ENCODE measurements around the gene ZNF521.

The ZNF521 gene

GRCh38 chr18:25164848-25165811, 186.8 kb downstream of the ZNF521 start:
- no peak for DNase-seq

GRCh38 chr18:25164211-25164847, 187.6 kb downstream of the ZNF521 start:
- no peak for DNase-seq

- no peak for DNase-seq
Measured at GRCh38 chr18:25153426-25153825, 198.5 kb downstream of the ZNF521 start.

- DNase-seq, result no peak
Measured at GRCh38 chr18:25147877-25148488, 204.0 kb downstream of the ZNF521 start.

- DNase-seq, result no peak
Measured at GRCh38 chr18:25146512-25146910, 205.5 kb downstream of the ZNF521 start.

GRCh38 chr18:25145731-25146511, 206.0 kb downstream of the ZNF521 start:
- DNase-seq, result no peak

GRCh38 chr18:25144820-25145219, 207.1 kb downstream of the ZNF521 start:
- no peak for DNase-seq

- DNase-seq, result no peak
Measured at GRCh38 chr18:25141886-25142285, 210.1 kb downstream of the ZNF521 start.

GRCh38 chr18:25141399-25141798, 210.6 kb downstream of the ZNF521 start:
- DNase-seq, result no peak

GRCh38 chr18:25140962-25141308, 211.0 kb downstream of the ZNF521 start:
- DNase-seq, result no peak

- DNase-seq, result no peak
Measured at GRCh38 chr18:25140124-25140961, 211.6 kb downstream of the ZNF521 start.

- no peak for DNase-seq
Measured at GRCh38 chr18:25137197-25137472, 214.8 kb downstream of the ZNF521 start.

GRCh38 chr18:25136416-25137196, 215.4 kb downstream of the ZNF521 start:
- no peak for DNase-seq

- DNase-seq, result no peak
Measured at GRCh38 chr18:25134861-25135260, 217.1 kb downstream of the ZNF521 start.

- DNase-seq, result no peak
Measured at GRCh38 chr18:25133879-25134278, 218.1 kb downstream of the ZNF521 start.

GRCh38 chr18:25132786-25133496, 219.0 kb downstream of the ZNF521 start:
- DNase-seq, result no peak

GRCh38 chr18:25126751-25127150, 225.2 kb downstream of the ZNF521 start:
- no peak for DNase-seq

- DNase-seq, result no peak
Measured at GRCh38 chr18:25125680-25126079, 226.3 kb downstream of the ZNF521 start.

- no peak for DNase-seq
Measured at GRCh38 chr18:25123438-25124232, 228.3 kb downstream of the ZNF521 start.

GRCh38 chr18:25121442-25121841, 230.5 kb downstream of the ZNF521 start:
- no peak for DNase-seq
